Gastroesophageal sphincter (tissue), 3 donors: ENCODE measurements around the gene SNAP47.

ENCODE experiments used
- CTCF ChIP-seq, 4 experiments: fragments of 200-600 bp in 2 of 4; fragments of 450-650 bp in 2 of 4; sonication (generic) in 1 of 4; IDR thresholded peaks; one replicate each; pipeline ENCODE4 v1.5.1; 2017 to 2019; ENCODE audit warnings: antibody characterized with exemption in 4 of 4, mild to moderate bottlenecking in 2 of 4, moderate library complexity in 2 of 4
- POLR2A ChIP-seq, 2 donors: fragments of 450-650 bp; IDR thresholded peaks; one replicate each; pipeline ENCODE4 v1.6.1; 2017; ENCODE audit warnings: antibody characterized with exemption in 2 of 2, mild to moderate bottlenecking in 2 of 2, moderate library complexity in 1 of 2

DNA sequence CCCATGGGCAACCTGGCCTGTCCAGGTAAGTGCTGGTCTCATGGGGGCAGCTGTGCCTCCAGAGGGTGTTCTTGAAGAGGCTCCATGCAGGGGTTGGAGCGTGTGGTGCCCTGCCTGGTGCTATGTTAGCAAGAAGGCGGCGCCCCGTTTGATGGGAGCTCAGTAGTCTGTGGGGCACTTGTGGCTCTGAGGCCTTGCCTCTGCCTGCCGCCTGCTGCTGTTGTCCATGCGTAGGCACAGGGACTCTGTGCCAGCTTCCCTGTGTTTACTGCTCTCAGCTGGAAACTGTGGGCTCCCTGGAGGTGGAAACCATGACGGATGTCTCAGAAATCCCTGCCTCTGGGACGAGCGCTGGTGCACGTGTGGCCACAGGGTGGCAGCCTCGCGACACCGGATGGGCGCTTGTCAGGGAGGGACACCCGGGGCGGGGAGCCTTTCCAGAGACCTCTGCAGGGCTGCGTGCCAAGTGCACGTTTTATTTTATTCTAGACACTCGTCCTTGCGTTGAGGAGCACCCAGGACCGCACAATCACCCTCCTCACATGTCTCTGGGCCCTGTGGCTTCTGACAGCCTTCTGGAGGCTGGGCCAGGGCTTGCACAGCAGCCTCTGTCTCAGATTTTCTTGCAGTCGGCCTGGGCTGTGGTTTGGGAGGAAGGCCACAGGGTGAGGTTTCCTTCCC is 27.1 kb downstream of the SNAP47 start:
- TF ChIP-seq CTCF (IDR thresholded peaks at IDR 0.05) (peak in 3 of 4 experiments; percentile 81 to 93 (median 89)), POLR2A (IDR thresholded peaks at IDR 0.05) (no peak)
